ENCODE results near the gene NR1D1. TPM values are rescaled to one million over a fixed set of nuclear protein-coding genes. Genes with fewer than 3 reads are reported as not detected.

NR1D1 gene
- total RNA-seq, 2 experiments from 2014 or later: 3.3 to 4.8 TPM

DNA sequence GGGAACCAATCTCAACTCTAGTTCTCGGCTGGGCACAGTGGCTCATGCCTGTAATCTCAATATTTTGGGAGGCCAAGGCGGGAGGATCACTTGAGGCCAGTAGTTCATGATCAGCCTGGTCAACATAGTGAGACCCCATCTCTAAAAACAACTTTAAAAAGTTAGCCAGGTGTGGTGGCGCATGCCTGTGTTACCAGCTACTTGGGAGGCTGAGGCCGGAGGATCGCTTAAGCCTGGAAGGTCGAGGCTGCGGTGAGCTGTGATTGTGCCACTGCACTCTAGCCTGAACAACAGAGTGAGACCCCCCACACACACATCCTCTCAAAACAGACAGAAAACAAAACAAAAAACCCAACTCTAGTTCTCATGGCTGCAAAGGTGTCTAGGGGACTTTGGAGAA lies 32.7 kb downstream of the NR1D1 start:
- H3K4me1 Mint-ChIP-seq: peaks cover 39% of the 10 kb centered on the region
- ATAC-seq (no peak), DNase-seq (no peak)
- H3K4me3 Mint-ChIP-seq: peak overlapping the region; percentile 81
- no peaks in the 10 kb centered on the region for H3K9me3 Mint-ChIP-seq (ENCODE audit: low read depth)
- CTCF ChIA-PET: interaction anchor here (1.3 to 7.0 kb wide), 5 partner anchors 7 to 41 kb away, joined by 3 to 85 read pairs (median 10); partner anchors contain the start of gene MED24
- peak overlapping the region; percentile 89 for H3K27ac Mint-ChIP-seq
- peaks cover 5% of the 10 kb centered on the region for H3K27me3 Mint-ChIP-seq
- no peaks in the 10 kb centered on the region for H3K36me3 Mint-ChIP-seq

DNA sequence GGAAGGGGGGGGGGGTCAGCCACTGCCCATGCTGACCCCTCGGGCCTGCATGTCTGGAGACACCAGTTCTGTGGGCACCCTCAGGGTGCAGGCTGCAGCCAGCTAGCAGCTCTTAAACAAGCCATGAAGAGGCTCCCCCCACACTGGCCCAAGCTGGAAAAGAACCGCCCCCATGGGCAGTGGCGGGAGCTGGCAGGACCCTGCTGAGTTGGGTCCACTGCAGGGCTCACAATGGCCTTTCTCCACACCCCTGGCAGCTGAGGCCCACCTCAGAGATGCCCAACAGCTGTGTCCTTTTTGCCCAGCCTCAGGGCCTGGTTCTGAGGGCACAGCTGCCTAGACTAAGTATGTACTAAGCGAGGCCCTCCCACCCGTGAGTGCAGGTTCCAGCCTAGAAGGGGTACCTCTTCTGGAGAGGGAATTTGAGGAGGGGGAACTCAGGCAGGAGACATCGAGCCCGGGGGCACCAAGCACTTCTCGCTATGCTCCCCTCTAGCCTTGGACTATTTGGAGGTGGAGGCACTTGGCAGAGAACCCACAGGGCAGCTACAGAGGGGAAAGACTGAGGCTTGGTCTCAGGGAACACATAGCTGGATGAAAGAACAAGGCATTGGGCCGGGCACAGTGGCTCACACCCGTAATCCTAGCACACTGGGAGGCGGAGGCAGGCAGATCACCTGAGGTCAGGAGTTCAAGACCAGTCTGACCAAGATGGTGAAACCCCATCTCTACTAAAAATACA lies 34.4 kb downstream of the NR1D1 start:
- Mint-ChIP-seq H3K27ac (no peak overlapping the region), H3K4me3 (no peak overlapping the region), H3K36me3 (no peaks in the 10 kb centered on the region), H3K9me3 (ENCODE audit: low read depth) (no peaks in the 10 kb centered on the region), H3K27me3 (peaks cover 20% of the 10 kb centered on the region), H3K4me1 (peaks cover 47% of the 10 kb centered on the region)
- CTCF ChIA-PET: interaction anchor here (0.7 to 7.0 kb wide), 9 partner anchors 8 to 102 kb away, joined by 3 to 85 read pairs (median 5); partner anchors contain the start of gene NR1D1
- ATAC-seq: no peak
- DNase-seq: no peak

DNA sequence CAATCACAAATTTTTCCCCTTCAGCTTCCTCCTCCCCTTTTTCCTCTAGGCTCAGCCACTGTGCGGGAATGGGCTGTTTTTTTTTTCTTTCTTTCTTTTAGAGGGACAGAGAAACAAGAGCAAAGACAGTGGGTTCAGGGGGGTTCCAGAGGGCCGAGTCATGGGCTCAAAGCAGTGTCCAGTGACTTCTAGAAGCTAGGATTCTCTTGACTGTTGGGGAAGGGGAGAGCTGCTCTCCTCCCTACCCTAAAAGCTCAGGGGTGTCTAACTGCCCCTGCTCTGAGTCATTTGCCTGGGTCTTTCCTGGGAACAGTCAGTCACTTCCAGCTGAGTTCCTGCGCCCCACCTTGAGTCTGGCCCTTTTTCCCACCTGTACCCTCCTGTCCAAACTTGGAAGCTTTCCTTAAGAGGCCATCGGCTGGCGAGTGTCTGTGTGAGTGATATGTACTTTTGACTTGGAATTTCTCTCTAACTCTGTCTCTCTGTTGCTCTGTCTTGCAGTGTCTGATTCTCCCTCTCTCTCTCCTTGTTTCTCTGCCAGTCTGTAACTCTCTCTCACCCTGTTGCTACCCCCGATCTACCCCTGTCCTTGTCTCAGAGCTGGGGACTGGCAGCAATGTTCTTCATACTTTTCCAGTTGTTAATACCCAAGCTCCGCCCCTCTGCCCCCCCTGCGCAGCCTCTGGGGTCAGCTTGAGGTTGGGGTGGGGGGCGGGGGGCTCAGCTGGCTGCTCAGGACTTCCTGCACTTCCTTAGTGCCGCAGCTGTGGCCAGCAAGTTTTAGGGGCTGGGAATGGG lies 35.2 kb downstream of the NR1D1 start:
- Mint-ChIP-seq H3K36me3 (no peaks in the 10 kb centered on the region), H3K27ac (no peak overlapping the region), H3K9me3 (ENCODE audit: low read depth) (no peaks in the 10 kb centered on the region), H3K4me3 (no peak overlapping the region), H3K27me3 (peaks cover 23% of the 10 kb centered on the region), H3K4me1 (peaks cover 46% of the 10 kb centered on the region)
- ATAC-seq: no peak
- CTCF ChIA-PET: interaction anchor here (0.7 to 7.0 kb wide), 11 partner anchors 9 to 127 kb away, joined by 3 to 85 read pairs (median 4); partner anchors contain the start of genes MED24 and NR1D1
- DNase-seq: no peak

DNA sequence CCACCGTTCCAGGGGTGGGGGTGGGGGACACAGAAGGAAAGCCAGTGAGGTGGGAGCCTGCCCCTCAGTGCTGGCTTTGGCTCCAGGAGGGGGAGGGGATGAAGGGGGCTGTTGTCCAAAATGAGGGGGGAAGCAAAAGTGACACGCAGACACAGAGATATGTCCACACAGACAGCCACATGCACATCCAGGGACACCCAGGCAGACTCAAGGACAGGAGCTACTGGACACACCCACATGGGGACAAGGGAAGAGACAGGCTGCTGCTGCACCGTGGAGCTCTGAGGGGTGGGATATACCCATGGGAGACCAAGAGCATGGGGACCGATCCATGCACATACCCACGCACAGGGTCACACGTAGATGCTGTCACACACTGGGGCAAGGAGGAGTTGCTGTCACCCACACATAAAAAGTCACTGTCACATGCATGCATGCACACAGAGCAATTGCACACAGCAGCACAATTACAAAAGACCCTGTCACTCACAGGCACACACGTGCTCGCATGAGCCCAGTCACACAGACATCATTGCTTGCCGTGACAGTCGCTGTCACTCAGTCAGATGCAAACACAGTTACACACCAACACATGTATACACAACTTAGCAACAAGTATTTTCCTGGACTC lies 36.4 kb downstream of the NR1D1 start:
- DNase-seq (no peak), ATAC-seq (no peak)
- Mint-ChIP-seq H3K4me1 (peaks cover 35% of the 10 kb centered on the region), H3K27ac (no peak overlapping the region), H3K36me3 (no peaks in the 10 kb centered on the region), H3K4me3 (peak overlapping the region; percentile 80), H3K9me3 (ENCODE audit: low read depth) (no peaks in the 10 kb centered on the region), H3K27me3 (peaks cover 23% of the 10 kb centered on the region)
- CTCF ChIA-PET: interaction anchor here (1.0 to 7.0 kb wide), 13 partner anchors 10 to 104 kb away, joined by 3 to 85 read pairs (median 4); partner anchors contain the start of gene MED24

DNA sequence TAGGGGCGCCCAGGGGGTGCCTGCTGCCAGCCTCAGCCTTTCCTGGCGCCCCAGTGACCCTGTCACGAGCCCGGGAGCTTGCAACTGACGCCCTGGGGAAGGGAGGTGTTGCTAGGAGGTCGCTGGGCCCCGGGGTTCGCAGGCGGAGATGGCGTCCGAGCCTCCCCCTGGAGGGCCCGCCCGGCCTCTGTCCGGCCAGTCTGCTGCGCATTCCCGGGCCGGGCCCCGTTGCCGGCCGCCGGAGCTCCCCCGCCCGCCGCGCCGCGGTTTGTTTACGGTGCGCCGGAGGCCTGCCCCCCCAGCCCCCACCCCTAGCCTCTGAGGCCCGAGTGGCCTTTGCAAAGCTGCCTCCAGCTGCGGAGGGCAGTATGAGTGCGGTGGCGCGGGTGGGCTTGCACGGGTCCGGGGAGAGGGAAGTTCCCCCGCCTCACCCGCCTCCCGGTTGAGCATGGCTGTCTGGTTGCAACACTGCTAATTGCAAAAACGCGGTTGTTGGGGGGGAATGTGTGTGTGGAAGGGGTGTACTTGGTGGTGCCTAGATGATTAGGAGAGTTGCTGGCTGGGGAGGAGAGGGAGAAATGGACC lies 37.1 kb downstream of the NR1D1 start:
- Mint-ChIP-seq H3K36me3 (no peaks in the 10 kb centered on the region), H3K4me1 (peaks cover 28% of the 10 kb centered on the region), H3K4me3 (peak overlapping the region; percentile 80), H3K9me3 (ENCODE audit: low read depth) (no peaks in the 10 kb centered on the region), H3K27me3 (peaks cover 23% of the 10 kb centered on the region), H3K27ac (no peak overlapping the region)
- peak; percentile 35 for ATAC-seq
- CTCF ChIA-PET: interaction anchor here (0.6 to 7.0 kb wide), 12 partner anchors 9 to 105 kb away, joined by 3 to 85 read pairs (median 4); partner anchors contain the start of gene MED24
- peak; percentile 50 for DNase-seq

DNA sequence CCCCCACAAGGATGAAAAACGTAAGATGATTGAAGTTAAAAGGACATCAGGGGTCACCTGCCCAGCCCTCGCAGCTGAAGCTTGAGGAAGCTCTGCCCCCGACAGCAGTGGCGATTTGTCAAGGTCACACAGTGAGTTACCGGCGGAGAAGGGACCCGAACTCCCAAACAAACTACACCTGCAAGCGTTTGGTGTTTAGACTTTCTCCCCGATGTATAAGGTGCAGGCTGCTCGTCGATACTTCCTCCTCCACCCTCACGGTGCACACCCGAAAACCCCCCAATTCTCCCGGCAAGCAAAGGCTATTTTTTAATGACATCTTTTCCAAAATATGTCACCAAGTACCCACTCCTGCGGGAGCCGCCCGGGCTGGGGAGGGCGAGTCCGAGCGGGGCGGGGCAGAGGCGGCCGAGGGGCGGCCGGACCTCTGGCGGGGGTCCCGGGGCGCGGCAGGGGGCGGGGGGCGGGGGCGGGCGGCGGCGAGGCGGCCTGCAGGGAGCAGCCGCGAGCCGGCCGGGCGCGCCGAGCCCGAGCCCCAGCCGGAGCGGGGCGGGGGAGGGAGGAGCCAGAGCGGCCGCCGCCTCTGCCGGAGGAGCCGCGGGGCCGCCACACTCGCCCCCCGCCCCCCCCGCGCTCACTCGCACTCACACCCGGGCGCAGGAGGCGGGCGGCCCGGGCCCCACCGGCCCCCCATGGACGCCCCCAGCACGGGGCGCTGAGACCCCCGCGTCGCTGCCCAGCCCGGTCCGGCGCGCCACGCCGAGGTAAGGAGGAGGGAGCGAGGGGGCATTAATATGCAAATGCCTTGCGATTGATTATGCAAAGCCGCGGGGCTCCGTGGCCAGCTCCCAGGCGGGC lies 37.8 kb downstream of the NR1D1 start, which contains the start of gene THRA:
THRA (plus strand) TSS at position 637 of the 858 bp plus-strand sequence. CDS start 11,524 bp downstream, outside the sequence.
- Mint-ChIP-seq H3K36me3 (no peaks in the 10 kb centered on the region), H3K27ac (no peak within 1 kb of the TSS), H3K4me1 (peaks cover 25% of the 10 kb centered on the region), H3K4me3 (peak within 1 kb of the TSS; percentile 80), H3K27me3 (peaks cover 24% of the 10 kb centered on the region), H3K9me3 (ENCODE audit: low read depth) (no peaks in the 10 kb centered on the region)
- CTCF ChIA-PET: interaction anchor here (0.6 to 7.0 kb wide), 18 partner anchors 8 to 105 kb away, joined by 3 to 85 read pairs (median 4); partner anchors contain the start of genes CSF3, MED24 and NR1D1
- ATAC-seq (peak; percentile 94), DNase-seq (peak; percentile 75)

DNA sequence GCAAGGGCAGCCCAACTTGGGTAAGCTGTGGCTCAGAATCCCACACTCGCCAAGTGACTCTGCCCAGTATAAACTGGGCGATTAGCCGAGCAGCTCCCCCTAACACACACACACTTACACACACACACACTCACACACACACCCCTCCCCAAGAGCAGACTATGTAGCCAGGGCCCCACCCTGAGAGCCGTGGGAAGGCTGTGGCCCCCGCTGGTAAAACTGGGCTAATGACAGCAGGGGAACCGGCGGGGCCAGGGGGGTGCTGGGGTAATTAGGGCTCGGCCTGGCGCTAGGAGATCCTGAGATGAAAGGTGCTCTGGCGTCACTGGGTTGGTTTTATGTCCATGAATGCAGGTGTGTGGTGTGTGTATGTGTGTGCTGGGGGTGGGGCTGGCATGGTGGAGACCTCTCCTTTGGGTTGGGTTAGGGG lies 38.8 kb downstream of the NR1D1 start:
- Mint-ChIP-seq H3K27ac (no peak overlapping the region), H3K9me3 (ENCODE audit: low read depth) (no peaks in the 10 kb centered on the region), H3K4me3 (peak overlapping the region; percentile 69), H3K27me3 (peaks cover 26% of the 10 kb centered on the region), H3K36me3 (no peaks in the 10 kb centered on the region), H3K4me1 (peaks cover 21% of the 10 kb centered on the region)
- no peak for DNase-seq
- no peak for ATAC-seq
- CTCF ChIA-PET: interaction anchor here (0.7 to 7.0 kb wide), 10 partner anchors 7 to 51 kb away, joined by 3 to 85 read pairs (median 4); partner anchors contain the start of genes CSF3, MED24 and NR1D1

DNA sequence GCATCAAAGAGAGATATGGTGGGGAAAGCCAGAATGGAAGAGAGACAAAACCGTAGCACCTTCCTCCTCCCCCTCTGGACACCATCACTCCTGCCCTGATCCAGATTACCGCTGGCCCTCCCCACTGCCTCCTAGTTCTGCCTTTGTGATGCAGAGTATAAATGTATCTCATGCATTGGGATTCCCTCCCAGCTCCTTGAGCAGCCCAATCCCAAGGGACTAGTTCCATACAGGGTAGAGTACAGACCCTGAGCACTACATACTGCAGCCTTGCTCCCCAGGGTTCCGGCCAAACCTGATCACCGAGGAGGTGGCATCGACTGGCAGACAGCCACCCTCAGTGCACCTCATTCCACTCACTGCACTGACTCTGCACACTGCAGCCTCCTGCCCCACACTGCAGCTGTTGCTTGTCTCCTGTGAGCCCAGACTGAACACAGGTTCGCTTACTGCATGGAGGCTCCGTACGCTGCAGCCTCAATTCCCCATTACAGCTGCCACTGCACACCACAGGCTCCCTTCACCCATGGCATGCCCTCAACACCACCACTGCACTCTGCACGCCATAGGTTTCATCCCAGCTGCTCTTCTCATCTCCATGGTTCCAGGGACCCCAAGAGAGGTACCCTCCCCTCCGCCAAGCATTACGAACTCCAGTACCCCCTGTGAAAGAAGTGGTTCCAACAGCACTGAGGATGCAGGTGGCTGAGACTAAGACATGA lies 39.3 kb downstream of the NR1D1 start:
- CTCF ChIA-PET: interaction anchor here (0.9 to 7.0 kb wide), 4 partner anchors 8 to 132 kb away, joined by 3 to 85 read pairs (median 3); no protein-coding TSS in a partner anchor
- Mint-ChIP-seq H3K4me1 (peaks cover 21% of the 10 kb centered on the region), H3K27ac (no peak overlapping the region), H3K27me3 (peaks cover 26% of the 10 kb centered on the region), H3K36me3 (no peaks in the 10 kb centered on the region), H3K9me3 (ENCODE audit: low read depth) (no peaks in the 10 kb centered on the region), H3K4me3 (peak overlapping the region; percentile 69)
- ATAC-seq (no peak), DNase-seq (no peak)

DNA sequence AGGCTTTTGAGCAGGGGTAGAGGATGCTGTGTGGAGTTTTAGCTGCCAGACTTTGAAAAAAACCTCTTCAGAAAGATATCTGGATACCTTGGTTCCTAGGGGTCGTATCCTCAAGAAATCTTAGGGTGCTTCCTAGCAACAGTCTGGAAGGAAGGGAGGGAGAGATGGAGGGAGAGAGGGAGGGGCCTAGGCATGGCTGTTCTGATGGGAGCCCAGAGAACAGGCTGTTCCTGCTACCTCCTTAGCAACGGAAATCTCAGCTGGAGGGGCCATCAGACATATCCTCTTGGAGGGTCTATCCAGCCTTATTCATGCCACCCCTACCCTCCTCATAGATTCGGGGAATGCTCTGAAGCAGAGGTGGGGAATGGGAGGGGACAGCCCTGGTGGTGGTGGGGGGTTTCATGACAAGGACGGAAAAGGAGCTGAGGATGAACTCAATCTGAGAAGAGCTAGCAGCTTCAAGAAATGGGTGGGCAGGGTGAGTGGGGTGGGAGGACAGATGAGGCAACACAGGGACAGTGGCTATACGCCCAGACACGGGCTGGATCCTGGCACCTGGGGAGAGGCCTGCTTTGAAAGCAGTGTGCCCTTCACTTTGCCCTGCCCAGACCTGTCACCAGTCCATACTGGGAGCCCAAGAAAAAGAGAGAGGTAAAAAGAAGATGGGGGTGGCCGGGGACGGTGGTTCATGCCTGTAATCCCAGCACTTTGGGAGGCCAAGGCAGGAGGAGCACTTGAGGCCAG lies 40.5 kb downstream of the NR1D1 start:
- Mint-ChIP-seq H3K27me3 (peaks cover 26% of the 10 kb centered on the region), H3K27ac (no peak overlapping the region), H3K4me3 (no peak overlapping the region), H3K4me1 (peaks cover 25% of the 10 kb centered on the region), H3K36me3 (no peaks in the 10 kb centered on the region), H3K9me3 (ENCODE audit: low read depth) (no peaks in the 10 kb centered on the region)
- ATAC-seq (no peak), DNase-seq (no peak)
- CTCF ChIA-PET: interaction anchor here (1.0 to 2.5 kb wide), 4 partner anchors 8 to 15 kb away, joined by 3 to 19 read pairs (median 3); no protein-coding TSS in a partner anchor

DNA sequence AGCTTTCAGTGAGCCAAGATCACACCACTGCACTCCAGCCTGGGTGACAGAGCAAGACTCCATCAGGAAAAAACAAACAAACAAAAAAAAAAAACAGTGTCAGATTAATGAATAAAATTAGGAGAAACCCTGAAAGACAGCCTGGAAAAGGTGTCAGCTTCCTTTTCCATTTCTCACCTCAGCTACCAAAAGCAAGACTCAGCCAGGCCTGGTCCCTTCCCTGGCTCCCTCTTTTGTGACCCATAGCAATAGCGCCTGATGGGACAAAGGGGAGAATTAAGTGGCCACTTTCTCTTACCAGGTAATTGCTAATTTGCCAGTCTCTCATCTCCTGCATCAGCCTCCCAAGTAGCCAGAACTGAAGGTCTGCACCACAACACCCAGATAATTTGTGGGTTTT lies 41.5 kb downstream of the NR1D1 start:
- Mint-ChIP-seq H3K4me3 (no peak overlapping the region), H3K36me3 (peaks cover 2% of the 10 kb centered on the region), H3K4me1 (peaks cover 22% of the 10 kb centered on the region), H3K27ac (no peak overlapping the region), H3K9me3 (ENCODE audit: low read depth) (no peaks in the 10 kb centered on the region), H3K27me3 (peaks cover 22% of the 10 kb centered on the region)
- no peak for ATAC-seq
- no peak for DNase-seq
- CTCF ChIA-PET: interaction anchor here (1.1 to 2.5 kb wide), 8 partner anchors 9 to 65 kb away, joined by 3 to 19 read pairs (median 3); no protein-coding TSS in a partner anchor
